ENCODE measurements around the gene SENP7. TPM values are rescaled to one million over a fixed set of nuclear protein-coding genes. Genes with fewer than 3 reads are reported as not detected.
A peak's percentile ranks its signal among the peaks of the same experiment; 100 is the strongest.
"Not testable (repeated sequence)": the region's sequence is repeated elsewhere in the genome, so short reads cannot be mapped to it uniquely, and the experiment has no call there.

The SENP7 gene, protein sequence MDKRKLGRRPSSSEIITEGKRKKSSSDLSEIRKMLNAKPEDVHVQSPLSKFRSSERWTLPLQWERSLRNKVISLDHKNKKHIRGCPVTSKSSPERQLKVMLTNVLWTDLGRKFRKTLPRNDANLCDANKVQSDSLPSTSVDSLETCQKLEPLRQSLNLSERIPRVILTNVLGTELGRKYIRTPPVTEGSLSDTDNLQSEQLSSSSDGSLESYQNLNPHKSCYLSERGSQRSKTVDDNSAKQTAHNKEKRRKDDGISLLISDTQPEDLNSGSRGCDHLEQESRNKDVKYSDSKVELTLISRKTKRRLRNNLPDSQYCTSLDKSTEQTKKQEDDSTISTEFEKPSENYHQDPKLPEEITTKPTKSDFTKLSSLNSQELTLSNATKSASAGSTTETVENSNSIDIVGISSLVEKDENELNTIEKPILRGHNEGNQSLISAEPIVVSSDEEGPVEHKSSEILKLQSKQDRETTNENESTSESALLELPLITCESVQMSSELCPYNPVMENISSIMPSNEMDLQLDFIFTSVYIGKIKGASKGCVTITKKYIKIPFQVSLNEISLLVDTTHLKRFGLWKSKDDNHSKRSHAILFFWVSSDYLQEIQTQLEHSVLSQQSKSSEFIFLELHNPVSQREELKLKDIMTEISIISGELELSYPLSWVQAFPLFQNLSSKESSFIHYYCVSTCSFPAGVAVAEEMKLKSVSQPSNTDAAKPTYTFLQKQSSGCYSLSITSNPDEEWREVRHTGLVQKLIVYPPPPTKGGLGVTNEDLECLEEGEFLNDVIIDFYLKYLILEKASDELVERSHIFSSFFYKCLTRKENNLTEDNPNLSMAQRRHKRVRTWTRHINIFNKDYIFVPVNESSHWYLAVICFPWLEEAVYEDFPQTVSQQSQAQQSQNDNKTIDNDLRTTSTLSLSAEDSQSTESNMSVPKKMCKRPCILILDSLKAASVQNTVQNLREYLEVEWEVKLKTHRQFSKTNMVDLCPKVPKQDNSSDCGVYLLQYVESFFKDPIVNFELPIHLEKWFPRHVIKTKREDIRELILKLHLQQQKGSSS
- 0.65 and 2.2 TPM in 2 replicates for total RNA-seq (2014; rRNA removed; shearing (Covaris generic))

DNA sequence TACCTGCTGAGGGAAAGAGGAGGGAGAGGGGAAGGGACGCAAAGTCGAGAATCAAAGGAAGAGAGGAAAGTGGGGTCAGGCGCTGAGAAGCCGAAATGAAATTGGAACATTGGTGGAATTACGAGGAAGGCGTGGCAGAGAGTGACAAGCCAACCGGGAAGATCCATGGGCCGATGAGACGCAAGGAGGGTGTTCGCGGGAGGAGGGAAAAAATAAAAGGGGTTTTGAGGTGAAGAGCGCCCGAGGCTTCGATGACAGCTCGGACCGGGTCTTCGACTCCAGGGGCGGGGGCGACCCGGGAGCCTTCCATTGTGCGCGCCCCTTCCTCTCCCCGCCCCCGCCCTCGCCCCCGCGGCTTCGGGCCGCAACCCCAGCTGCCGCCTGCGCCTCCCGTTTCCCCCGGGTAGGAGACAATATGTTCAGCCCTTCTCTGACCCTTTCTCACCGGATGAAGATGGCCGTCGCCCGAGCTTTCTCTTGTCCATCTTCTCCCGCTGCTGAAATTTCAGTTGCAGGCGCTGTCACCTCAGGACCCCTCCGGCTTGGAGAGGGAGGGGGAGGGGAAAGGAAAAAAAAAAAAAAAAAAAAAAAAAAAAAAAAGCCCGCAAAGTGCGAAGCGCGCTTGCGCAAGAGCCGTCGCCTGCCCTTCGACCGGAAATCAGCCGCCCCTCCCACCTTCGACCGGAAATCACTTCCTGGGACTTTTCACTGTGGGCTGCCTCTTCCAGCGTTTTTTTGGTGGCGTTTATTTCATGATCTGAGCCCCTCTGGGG, at the start of gene SENP7:
TSS of gene SENP7 (minus strand) at position 567 of the 773 bp plus-strand sequence. CDS start at position 485, 82 bp downstream.
- DNase-seq (ENCODE audit: low spot score): peak; percentile 85

DNA sequence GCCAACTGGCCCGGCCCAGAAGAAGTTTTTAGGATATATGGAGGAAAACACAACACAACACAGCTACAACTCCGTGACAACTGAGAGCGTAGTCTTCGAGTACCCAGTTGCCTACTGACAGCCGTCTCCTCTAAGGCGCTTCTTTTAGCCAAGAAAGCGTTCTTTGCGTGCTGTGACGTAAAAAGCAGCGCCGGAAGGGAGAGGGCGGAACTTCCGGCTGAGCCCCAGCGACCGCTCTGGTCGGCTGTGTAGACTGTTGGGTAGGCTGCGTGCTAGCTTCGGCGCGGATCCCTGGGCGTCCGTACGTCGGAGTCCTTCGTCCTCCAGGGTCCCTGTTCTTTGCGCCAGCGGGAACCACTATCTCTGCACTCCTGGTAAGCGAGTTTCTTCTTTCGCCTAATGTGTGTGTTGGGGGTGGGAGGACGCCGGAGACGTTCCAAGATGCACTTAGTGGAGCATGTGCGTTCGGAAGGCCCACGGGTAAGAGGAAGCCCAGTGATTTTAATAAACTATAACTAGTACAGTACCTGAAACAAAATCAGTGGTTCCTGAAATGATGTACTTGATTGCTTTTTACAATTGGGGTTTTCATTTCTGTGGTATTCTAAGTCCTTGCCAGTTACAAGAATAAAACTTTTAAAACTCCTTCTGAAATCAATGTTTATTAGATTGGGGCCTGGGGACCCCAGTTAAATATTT, 48.8 kb upstream of the SENP7 start, which contains the start of gene TRMT10C:
TSS of gene TRMT10C (plus strand) at position 239 of the 699 bp plus-strand sequence. CDS start 2,914 bp downstream, outside the sequence.
- DNase-seq (ENCODE audit: low spot score): peak; percentile 98

DNA sequence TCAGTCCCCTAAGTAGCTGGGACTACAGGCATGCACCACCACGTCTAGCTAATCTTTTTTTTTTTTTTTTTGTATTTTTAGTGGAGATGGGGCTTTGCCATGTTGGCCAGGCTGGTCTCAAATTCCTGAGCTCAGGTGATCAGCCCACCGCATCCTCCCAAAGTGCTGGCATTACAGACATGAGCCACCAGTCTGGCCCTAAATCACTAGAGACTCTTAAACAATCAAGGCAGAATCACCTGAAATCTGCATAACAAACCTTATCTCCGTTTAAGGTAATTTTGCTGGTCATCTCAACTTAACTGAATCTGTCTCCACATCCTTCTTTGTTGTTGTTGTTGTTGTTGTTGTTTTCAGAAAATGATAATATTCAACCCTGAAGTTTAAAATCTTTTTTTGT, 43.1 kb upstream of the SENP7 start:
- no peak for DNase-seq (ENCODE audit: low spot score)

DNA sequence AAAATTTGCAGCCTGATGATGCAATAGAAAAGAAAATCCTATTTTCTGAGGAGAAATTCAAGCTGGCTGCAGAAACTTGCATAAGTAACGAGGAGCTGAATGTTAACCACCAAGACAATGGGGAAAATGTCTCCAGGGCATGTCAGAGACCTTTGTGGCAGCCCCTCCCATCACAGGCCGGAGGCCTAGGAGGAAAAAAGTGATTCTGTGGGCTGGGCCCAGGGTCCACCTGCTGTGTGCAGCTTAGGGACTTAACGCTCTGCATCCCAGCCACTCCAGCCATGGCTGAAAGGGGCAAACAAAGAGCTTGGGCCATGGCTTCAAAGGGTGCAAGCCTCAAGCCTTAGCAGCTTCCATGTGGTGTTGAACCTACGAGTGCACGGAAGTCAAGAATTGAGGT, 40.4 kb upstream of the SENP7 start:
- not testable (repeated sequence) for DNase-seq (ENCODE audit: low spot score)

DNA sequence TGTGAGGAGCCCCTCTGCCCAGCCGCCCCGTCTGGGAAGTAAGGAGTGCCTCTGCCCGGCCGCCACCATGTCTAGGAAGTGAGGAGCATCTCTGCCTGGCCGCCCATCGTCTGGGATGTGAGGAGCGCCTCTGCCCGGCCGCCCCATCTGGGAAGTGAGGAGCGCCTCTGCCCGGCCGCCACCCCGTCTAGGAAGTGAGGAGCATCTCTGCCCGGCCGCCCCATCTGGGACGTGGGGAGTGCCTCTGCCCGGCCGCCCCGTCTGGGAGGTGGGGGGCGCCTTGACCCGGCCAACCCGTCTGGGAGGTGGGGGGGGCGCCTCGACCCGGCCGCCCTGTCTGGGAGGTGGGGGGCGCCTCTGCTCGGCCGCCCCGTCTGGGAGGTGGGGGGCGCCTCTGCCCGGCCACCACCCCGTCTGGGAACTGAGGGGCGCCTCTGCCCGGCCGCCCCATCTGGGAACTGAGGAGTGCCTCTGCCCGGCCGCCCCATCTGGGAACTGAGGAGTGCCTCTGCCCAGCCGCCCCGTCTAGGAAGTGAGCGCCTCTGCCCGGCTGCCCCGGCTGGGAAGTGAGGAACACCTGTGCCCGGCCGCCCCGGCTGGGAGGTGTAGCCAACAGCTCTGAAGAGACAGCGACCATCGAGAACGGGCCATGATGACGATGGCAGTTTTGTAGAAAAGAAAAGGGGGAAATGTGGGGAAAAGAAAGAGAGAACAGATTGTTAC, 38.5 kb upstream of the SENP7 start:
- not testable (repeated sequence) for DNase-seq (ENCODE audit: low spot score)

DNA sequence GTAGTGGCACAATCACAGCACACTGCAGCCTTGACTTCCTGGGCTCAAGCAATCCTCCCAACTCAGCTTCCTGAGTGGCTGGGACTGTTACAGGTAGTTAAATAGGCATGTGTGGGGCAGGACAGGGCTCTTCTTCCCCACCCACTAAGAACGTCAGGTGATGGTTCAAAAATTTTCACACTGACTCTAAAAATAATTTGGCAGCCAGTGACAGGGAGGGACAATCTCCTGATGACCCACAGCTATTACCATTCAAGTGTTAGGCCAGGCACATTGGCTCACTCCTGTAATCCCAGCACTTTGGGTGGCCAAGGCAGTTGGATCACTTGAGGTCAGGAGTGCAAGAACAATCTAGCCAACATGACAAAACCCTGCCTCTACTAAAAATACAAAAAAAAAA, 36.5 kb upstream of the SENP7 start:
- DNase-seq (ENCODE audit: low spot score): no peak

DNA sequence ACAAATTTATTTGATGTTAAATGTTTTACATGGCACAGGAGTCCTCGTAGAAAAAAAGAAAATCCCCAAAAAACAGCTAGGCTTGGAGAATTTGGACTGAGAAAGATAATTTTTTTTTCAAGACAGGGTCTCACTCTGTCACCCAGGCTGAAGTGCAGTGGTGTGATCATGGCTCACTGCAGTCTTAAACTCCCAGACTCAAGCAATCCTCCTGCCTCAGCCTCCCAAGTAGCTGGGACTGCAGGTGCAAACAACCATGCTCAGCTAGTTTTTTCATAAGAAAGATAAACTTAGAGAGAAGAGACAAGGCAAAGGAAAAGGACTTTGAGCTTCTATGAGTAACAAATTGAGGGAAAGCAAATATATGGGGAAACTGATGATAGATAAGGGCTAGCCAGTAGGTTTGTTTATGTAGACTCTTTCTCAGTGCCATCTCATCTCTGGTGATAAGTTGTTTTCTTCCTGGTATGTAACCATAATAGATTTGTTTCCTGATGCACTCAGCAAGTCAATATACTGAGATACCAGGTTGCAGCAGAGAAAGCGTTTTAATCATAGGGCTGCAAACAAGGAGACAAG, 35.6 kb upstream of the SENP7 start:
- DNase-seq (ENCODE audit: low spot score): no peak

DNA sequence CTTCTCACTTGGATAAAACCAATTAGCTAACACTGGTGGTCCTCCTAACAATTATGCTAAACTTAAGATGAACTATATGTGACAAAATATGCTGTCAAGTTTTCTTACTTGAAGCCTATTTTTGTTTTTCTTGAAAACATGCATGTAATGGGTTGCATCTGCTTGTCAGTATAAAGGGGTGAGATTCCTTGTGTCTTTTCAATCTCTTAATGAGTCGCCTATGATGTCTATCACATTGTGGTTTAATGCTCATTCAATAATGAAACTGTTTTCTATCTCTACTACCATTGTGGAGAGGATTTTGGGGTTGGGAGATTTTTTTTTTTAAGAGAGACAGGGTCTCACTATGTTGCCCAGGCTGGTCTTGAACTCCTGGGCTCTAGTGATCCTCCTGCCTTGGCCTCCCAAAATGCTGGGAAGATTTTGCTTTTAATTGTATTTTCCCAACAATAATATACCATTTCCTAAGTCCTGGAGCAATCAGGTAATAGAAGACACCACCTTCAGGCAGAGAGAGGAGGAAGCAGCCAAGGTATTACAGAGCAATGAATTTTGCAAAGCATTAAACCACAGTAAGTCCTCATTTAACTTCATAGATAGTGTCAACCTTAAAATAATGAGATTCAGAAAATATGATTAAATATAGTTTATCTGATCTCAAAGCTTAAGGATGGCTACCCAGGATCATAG, 31.3 kb upstream of the SENP7 start:
- no peak for DNase-seq (ENCODE audit: low spot score)

DNA sequence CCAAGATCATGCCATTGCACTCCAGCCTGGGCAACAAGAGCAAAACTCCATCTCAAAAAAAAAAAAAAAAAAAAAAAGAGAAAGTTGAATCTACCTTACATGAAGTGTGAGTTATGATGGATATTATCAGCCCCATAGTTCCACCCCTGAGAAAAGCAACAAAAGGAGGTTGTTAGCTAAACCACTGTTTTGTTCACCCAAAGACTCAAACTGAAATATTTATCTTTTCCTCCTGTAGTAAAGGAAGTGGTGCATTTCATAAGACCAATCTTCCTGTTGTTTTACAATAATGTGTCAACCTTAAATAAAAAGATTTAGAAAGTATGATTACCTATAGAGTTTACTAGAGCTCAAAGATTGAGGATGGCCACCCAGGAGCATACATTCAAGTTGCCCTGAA, 29.9 kb upstream of the SENP7 start:
- DNase-seq (ENCODE audit: low spot score): no peak

DNA sequence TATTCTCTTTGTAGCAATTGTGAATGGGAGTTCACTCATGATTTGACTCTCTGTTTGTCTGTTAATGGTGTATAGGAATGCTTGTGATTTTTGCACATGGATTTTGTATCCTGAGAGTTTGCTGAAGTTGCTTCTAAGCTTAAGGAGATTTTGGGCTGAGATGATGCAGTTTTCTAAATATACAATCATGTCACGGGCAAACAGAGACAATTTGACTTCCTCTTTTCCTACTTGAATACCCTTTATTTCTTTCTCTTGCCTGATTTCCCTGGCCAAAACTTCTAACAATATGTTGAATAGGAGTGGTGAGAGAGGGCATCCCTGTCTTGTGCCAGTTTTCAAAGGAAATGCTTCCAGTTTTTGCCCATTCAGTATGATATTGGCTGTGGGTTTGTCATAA, 23.9 kb upstream of the SENP7 start:
- DNase-seq (ENCODE audit: low spot score): not testable (repeated sequence)

DNA sequence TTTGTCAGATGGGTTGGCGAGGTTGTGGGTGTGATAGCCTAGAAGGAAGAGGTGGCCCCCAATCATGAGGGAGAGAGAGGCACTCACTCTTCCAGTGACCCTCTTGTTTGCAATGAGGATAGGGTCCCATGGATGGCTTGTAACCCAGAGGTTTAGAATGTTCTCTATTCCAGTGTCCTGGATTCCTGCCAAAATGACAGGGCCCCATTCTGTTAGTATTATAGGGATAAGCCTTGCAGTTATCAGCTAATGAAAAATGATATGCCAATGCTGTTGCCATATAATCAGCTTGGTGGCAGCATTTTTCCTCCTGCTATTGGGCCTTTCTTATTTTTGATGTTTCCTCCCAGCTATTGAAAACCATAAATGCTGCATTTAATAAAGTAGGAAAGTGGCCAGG, 23.3 kb upstream of the SENP7 start:
- no peak for DNase-seq (ENCODE audit: low spot score)

DNA sequence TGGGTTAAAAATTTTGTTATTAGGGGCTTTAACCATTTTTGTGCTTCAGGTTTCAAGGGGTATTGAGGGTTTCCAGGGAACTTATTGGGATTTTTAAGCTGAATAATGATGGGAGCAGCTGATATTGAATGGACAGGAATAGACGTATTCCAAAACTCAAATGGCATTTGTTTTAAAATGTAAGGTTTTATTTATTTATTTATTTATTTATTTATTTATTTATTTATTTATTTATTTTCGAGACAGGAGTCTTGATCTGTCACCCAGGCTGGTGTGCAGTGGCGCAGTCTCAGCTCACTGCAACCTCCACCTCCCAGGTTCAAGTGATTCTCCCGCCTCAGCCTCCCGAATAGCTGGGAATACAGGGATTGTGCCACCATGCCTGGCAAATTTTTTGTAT, 22.2 kb upstream of the SENP7 start:
- no peak for DNase-seq (ENCODE audit: low spot score)

DNA sequence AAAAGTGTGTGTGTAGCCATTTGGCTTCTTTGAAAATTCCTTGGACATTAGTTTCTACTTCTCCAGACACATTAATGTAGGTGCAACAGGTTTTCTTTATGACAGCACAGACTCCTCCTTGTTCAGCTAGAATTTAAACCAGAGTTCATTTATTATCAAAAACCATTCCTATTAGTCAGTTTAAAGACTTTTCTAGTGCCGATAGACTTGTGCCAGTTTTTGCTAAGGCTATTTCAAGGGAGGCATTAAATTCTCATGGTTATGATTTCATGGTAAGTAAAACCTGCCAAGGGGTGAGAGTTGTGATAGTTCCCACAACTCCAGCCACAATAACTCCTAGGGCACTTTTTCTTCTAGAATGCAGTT, 20.6 kb upstream of the SENP7 start:
- DNase-seq (ENCODE audit: low spot score): no peak

DNA sequence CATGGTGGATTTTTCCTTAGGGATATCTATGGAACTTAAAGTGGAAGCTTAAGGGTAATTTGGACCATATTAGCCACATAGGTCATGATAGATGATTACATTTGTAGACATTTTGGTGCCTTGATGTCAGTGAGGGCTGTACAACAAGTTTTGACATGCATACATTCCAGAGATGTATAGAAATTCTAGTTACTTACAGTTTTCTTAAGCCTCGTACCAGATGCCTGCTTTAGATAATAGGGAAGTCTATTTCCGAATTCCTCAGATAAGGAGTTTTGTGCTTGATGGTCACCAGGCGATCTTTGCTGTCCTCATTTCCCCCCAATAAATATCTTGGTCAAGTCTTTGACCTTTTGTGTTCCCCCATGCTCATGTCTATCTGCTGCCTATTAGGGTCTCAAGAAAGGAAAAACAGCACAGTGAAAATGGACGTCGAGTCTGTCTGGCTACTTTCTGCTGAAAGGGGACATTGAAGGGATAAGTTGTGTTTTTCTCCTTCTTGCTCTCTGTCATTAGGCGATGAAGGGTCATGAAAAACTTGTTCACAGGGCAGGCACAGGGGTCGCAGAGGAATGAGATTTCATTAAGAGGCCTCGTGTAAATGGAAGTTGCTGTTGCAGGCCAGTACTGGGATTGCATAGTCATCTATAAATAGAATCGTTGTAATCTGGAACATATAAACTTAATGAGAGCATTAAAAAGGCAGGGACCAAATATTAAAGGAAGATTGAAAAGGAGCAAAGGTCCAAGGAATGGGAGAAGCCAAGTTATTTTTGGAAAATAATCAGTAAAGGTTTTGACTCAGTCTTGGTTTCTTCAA, 20.0 kb upstream of the SENP7 start:
- no peak for DNase-seq (ENCODE audit: low spot score)

DNA sequence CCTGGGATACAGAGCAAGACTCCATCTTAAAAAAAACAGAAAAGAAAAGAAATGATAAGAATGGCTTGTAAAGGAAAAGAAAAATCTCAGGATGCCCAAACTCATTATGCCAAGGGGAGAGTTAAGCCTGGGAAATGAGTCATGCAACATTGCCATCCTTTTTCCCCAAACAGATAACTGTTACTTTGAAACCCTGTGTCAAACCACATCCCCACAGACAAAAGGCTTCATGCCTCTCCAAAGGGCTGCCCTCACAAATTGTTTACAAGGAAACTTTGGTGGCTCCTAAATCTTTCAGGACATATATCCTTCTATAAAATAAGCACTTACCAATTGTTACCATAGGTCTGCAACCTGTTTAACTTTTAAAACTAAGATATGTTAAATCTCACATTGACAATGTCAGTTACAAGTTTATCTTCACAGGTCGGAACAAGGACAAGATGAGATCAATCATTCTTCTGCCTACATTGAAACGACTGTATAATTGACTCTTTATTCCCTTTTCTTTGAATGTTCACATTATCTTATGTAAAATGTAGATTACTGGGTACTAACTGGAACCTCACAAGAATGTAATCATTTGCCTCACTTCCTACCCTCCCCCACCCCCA, 18.6 kb upstream of the SENP7 start:
- DNase-seq (ENCODE audit: low spot score): no peak

DNA sequence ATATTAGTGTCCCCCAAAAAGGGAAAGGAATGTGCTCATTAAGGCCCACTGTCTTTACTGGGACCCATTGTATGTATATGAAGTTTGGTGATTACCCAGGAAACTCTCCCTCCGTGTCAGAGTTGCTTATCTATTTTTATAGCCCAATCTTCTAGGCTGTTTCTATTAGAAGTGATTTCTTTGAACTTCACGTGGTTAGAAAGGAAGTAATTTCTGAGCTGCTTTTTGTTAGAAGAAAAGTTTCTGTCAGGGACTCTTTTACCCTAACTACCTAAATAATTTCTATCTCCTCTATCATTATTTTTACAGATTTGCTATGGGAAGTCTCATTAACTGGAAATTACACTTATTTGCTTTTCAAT, 17.7 kb upstream of the SENP7 start:
- DNase-seq (ENCODE audit: low spot score): no peak

DNA sequence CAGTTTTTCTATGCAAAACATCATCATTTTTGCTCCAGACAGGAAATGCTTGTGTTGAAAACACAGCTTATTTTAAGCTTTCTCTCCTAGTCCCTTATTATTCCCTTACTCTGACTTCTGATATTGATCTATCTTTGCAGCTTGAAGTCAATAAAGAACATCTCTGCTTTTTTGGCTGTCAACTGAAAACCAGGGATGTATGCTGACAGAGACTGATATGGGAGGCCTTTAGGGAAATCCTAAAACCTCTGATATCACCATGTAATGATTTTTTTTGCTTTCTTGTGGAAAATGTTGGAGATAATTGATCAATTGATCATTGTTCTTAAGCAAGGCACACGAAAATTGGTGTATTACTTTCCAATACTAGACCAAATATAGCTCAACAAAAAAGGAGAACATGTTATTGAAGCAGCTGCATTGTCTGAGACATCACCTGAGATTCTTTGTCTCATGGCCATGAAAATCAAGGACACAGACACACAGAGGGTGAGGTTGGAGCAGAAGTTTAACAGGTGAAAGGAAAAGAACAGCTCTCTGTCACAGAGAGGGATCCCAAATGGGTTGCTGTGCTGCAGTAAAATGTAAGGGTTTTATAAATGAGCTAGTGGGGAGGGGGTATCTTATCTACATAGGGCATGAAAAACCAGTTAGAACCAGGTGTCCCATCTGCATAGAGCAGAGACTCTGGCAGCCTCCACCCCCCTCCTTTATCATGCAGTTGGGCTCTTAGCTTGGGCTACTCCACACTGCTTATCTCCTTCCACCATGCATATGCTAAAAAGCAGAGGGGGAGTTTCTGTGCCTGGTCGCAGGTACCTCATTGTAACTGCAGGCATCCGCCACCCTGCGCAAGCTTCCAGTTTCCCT, 17.0 kb upstream of the SENP7 start:
- DNase-seq (ENCODE audit: low spot score): no peak

Measured in HT-29 (cell line).